ENCODE data around the gene HELZ.

DNA sequence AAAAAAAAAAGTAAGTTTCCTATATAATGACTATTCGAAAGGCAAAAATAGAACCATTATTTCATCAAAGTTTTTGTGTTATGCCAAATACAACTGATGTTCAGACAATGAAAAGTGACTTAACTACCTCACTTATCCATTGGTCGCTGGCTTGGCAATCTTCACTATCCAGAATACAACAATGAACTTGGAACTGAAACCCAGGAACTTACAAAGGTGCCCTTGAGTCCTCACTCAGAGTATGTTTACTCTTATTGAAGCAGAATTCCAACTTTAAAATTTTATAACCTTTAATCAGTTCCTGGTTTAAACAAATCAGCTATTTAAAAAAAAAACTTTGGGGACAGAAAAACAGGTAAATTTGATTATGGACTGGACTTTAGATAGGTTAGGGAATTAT, 34.1 kb downstream of the HELZ start:
- TF ChIP-seq JUNB (IDR thresholded peaks at IDR 0.05) (no peak), CEBPB (IDR thresholded peaks at IDR 0.05) (no peak), MAZ (IDR thresholded peaks at IDR 0.05; ENCODE audit: borderline replicate concordance, low read depth, low read length) (no peak), RCOR1 (IDR thresholded peaks at IDR 0.05; ENCODE audit: low read depth, low read length) (no peak), KDM1A (IDR thresholded peaks at IDR 0.05; ENCODE audit: low read depth) (no peak), POLR2AphosphoS2 (conservative IDR thresholded peaks at IDR 0.05; ENCODE audit: low read length) (no peak), RNF2 (IDR thresholded peaks at IDR 0.05; ENCODE audit: borderline replicate concordance, low read depth) (no peak)
- TF ChIP-seq, protein P1, sequence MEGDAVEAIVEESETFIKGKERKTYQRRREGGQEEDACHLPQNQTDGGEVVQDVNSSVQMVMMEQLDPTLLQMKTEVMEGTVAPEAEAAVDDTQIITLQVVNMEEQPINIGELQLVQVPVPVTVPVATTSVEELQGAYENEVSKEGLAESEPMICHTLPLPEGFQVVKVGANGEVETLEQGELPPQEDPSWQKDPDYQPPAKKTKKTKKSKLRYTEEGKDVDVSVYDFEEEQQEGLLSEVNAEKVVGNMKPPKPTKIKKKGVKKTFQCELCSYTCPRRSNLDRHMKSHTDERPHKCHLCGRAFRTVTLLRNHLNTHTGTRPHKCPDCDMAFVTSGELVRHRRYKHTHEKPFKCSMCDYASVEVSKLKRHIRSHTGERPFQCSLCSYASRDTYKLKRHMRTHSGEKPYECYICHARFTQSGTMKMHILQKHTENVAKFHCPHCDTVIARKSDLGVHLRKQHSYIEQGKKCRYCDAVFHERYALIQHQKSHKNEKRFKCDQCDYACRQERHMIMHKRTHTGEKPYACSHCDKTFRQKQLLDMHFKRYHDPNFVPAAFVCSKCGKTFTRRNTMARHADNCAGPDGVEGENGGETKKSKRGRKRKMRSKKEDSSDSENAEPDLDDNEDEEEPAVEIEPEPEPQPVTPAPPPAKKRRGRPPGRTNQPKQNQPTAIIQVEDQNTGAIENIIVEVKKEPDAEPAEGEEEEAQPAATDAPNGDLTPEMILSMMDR (IDR thresholded peaks at IDR 0.05) = no peak
- TF ChIP-seq, protein P2, sequence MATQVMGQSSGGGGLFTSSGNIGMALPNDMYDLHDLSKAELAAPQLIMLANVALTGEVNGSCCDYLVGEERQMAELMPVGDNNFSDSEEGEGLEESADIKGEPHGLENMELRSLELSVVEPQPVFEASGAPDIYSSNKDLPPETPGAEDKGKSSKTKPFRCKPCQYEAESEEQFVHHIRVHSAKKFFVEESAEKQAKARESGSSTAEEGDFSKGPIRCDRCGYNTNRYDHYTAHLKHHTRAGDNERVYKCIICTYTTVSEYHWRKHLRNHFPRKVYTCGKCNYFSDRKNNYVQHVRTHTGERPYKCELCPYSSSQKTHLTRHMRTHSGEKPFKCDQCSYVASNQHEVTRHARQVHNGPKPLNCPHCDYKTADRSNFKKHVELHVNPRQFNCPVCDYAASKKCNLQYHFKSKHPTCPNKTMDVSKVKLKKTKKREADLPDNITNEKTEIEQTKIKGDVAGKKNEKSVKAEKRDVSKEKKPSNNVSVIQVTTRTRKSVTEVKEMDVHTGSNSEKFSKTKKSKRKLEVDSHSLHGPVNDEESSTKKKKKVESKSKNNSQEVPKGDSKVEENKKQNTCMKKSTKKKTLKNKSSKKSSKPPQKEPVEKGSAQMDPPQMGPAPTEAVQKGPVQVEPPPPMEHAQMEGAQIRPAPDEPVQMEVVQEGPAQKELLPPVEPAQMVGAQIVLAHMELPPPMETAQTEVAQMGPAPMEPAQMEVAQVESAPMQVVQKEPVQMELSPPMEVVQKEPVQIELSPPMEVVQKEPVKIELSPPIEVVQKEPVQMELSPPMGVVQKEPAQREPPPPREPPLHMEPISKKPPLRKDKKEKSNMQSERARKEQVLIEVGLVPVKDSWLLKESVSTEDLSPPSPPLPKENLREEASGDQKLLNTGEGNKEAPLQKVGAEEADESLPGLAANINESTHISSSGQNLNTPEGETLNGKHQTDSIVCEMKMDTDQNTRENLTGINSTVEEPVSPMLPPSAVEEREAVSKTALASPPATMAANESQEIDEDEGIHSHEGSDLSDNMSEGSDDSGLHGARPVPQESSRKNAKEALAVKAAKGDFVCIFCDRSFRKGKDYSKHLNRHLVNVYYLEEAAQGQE (IDR thresholded peaks at IDR 0.05) = no peak
